HepG2 (cell line): Measurements from ENCODE around the gene TRAK1. TPM values are rescaled to one million over a fixed set of nuclear protein-coding genes. Genes with fewer than 3 reads are reported as not detected.

Experiments used
- ATAC-seq: fragments of 200-7000 bp; cut with Tn5 transposase; 3 replicates; pipeline ENCODE4 v1.9.1; 2020; ENCODE audit warnings: mild to moderate bottlenecking, moderate library complexity
- BruUV-seq: library from RNA; stranded (reverse); fragments of 400-500 nt; replicated peaks from 2 replicates; lab custom pipeline; 2021; lab: Mats Ljungman, UMichigan
- CTCF ChIA-PET: fragments of 300-600 bp; formaldehyde crosslinking; extraction: SDS; loops from one replicate; lab custom pipeline; 2021; ENCODE audit warnings: low total read pairs, inconsistent platforms, low intra/inter-chr PET ratio; lab: Yijun Ruan, JAX
- POLR2A ChIA-PET: fragments of 350-600 bp; sonication (Branson Sonifier 250); formaldehyde crosslinking; loops from one replicate; lab custom pipeline; 2020; ENCODE audit warnings: antibody characterized with exemption, inconsistent platforms; lab: Yijun Ruan, JAX
- DNase-seq: peaks from one replicate; pipeline ENCODE4 v3.0.0-alpha.2; 2015; ENCODE audit warnings: low spot score
- FAIRE-seq: peaks from 3 replicates; lab custom pipeline; 2011; peaks lifted over from hg19 to GRCh38; lab: Jason Lieb, UNC
- H2AFZ ChIP-seq: one replicate; pipeline ENCODE4 v1.6.1; 2011; ENCODE audit warnings: low read length, inconsistent platforms
- H3K27ac ChIP-seq: fragments of 300-600 bp; 3 replicates; pipeline ENCODE4 v1.8.0; 2011; ENCODE audit warnings: mixed run types, mild to moderate bottlenecking, mixed read lengths, low read length, inconsistent platforms; ENCODE audit not compliant: insufficient read depth; ENCODE audit errors: extremely low read length
- H3K27me3 ChIP-seq, 2 experiments: fragments of 200-600 bp in 1 of 2; 2 replicates in 1 of 2; 3 replicates in 1 of 2; pipeline versions ENCODE4 v1.6.0 to v1.8.0; 2011; ENCODE audit warnings: low read length in 2 of 2, mild to moderate bottlenecking in 2 of 2, moderate library complexity in 2 of 2, inconsistent platforms in 1 of 2; ENCODE audit not compliant: insufficient read depth in 2 of 2, control insufficient read depth in 1 of 2
- H3K36me3 ChIP-seq, 2 experiments: fragments of 200-600 bp in 1 of 2; replicated peaks in 1 of 2; 2 replicates in 1 of 2; 3 replicates in 1 of 2; pipeline versions ENCODE4 v1.5.1 to v1.8.0; 2011; ENCODE audit warnings: low read length in 2 of 2, inconsistent platforms in 1 of 2; ENCODE audit not compliant: insufficient read depth in 2 of 2, control insufficient read depth in 1 of 2
- H3K4me1 ChIP-seq: 2 replicates; pipeline ENCODE4 v1.5.1; 2012; ENCODE audit warnings: low read length, inconsistent platforms; ENCODE audit not compliant: insufficient read depth
- H3K4me2 ChIP-seq: 2 replicates; pipeline ENCODE4 v1.6.0; 2011; ENCODE audit warnings: low read depth, low read length, inconsistent platforms
- H3K4me3 ChIP-seq, 3 experiments: fragments of 200-600 bp in 1 of 3; sonication (generic), shearing (Covaris generic) in 1 of 3; replicated peaks in 1 of 3; 2 replicates each; pipeline ENCODE4 v1.5.1; 2011 to 2016; ENCODE audit warnings: low read length in 3 of 3, inconsistent platforms in 2 of 3, low read depth in 2 of 3, mild to moderate bottlenecking in 2 of 3, control low read depth in 1 of 3, mixed read lengths in 1 of 3; ENCODE audit not compliant: insufficient read depth in 1 of 3
- H3K79me2 ChIP-seq: one replicate; pipeline ENCODE4 v1.6.1; 2011; ENCODE audit warnings: low read length, inconsistent platforms; ENCODE audit not compliant: insufficient read depth
- H3K9ac ChIP-seq: 2 replicates; pipeline ENCODE4 v1.6.0; 2011; ENCODE audit warnings: mild to moderate bottlenecking, low read depth, low read length, inconsistent platforms; ENCODE audit not compliant: insufficient read depth
- H3K9me3 ChIP-seq: 2 replicates; pipeline ENCODE4 v1.5.1; 2012; ENCODE audit warnings: mild to moderate bottlenecking, low read length
- H4K20me1 ChIP-seq: 2 replicates; pipeline ENCODE4 v1.6.0; 2011; ENCODE audit warnings: inconsistent platforms, mild to moderate bottlenecking, low read length, moderate library complexity; ENCODE audit not compliant: insufficient read depth
- ELF3 ChIP-seq: IDR thresholded peaks from 2 replicates; pipeline ENCODE4 v1.6.1; 2016; ENCODE audit warnings: missing genetic modification reagents, missing compliant biosample characterization
- HNF4A ChIP-seq: sonication (generic); formaldehyde crosslinking; IDR thresholded peaks from 2 replicates; pipeline ENCODE4 v1.4.0; 2020; ENCODE audit warnings: missing genetic modification reagents
- MIER3 ChIP-seq: IDR thresholded peaks from 2 replicates; pipeline ENCODE4 v1.6.1; 2016; ENCODE audit warnings: missing compliant biosample characterization, borderline replicate concordance
- NR2F2 ChIP-seq: IDR thresholded peaks from 2 replicates; pipeline ENCODE4 v1.6.1; 2012; ENCODE audit warnings: low read depth, inconsistent platforms, borderline replicate concordance
- RXRB ChIP-seq: IDR thresholded peaks from 2 replicates; pipeline ENCODE4 v1.6.1; 2016; ENCODE audit warnings: borderline replicate concordance, missing genetic modification reagents, missing compliant biosample characterization
- SRF ChIP-seq: IDR thresholded peaks from 2 replicates; pipeline ENCODE4 v1.6.1; 2011; ENCODE audit warnings: mild to moderate bottlenecking, low read depth, low read length, moderate library complexity
- TRIM24 ChIP-seq: sonication (generic); formaldehyde crosslinking; IDR thresholded peaks from 2 replicates; pipeline ENCODE4 v1.8.0; 2022; ENCODE audit warnings: mild to moderate bottlenecking, missing genetic modification reagents
- XBP1 ChIP-seq: sonication (generic); formaldehyde crosslinking; IDR thresholded peaks from 2 replicates; pipeline ENCODE4 v1.5.0; 2020; ENCODE audit warnings: missing genetic modification reagents
- ZNF160 ChIP-seq: sonication (generic); formaldehyde crosslinking; IDR thresholded peaks from 2 replicates; pipeline ENCODE4 v1.8.0; 2022; ENCODE audit warnings: mild to moderate bottlenecking, inconsistent platforms, missing genetic modification reagents
- ZNF251 ChIP-seq: sonication (generic); formaldehyde crosslinking; IDR thresholded peaks from 2 replicates; pipeline ENCODE4 v1.9.0; 2021; ENCODE audit warnings: mild to moderate bottlenecking, missing genetic modification reagents
- ZNF777 ChIP-seq: sonication (generic); formaldehyde crosslinking; IDR thresholded peaks from 2 replicates; pipeline ENCODE4 v1.4.0; 2020; ENCODE audit warnings: missing genetic modification reagents
- WGBS: methylation state at CpG from one replicate; pipeline ENCODE4 v1.1.6; 2017; ENCODE audit warnings: low lambda C conversion rate; 5-methylcytosine and 5-hydroxymethylcytosine counted together
- in situ Hi-C: cut with HindIII; loops from 2 replicates; pipeline ENCODE4 v1.10.0; 2017; ENCODE audit warnings: low pct_unique_long_range_greater_than_20kb; ENCODE audit not compliant: extremely low pct_ligation_motif_present
- intact Hi-C: fragments of 100-400 bp; cut with micrococcal nuclease; formaldehyde crosslinking; loops from one replicate; pipeline ENCODE4 v1.10.0; 2022; ENCODE audit not compliant: unreplicated experiment
- polyA plus RNA-seq, 8 experiments: library from polyadenylated mRNA; depleted of rRNA in 3 of 8; stranded (reverse) in 7 of 8; unstranded in 1 of 8; fragments of >200 nt; fragmentation: Illumina TruSeq in 4 of 8; extraction: Trizol in 4 of 8; gene quantifications; 2 replicates each; pipeline versions ENCODE4 v1.2.1 to v1.2.3, GENCODE V29; 2011 to 2016; ENCODE audit warnings: low read depth in 4 of 8, missing spikeins in 1 of 8, mixed read lengths in 1 of 8; ENCODE audit not compliant: insufficient read depth in 1 of 8
- total RNA-seq, 5 experiments: library from RNA; depleted of rRNA; stranded (reverse); fragments of >200 nt; fragmentation: Illumina TruSeq; extraction: Trizol; gene quantifications; 2 replicates each; pipeline ENCODE4 v1.2.3, GENCODE V29; 2016; ENCODE audit warnings: low read depth in 1 of 5
- TF ChIP-seq, protein P1 (sequence below): sonication (generic); formaldehyde crosslinking; IDR thresholded peaks from 2 replicates; pipeline ENCODE4 v1.4.0; 2020; ENCODE audit warnings: missing genetic modification reagents, borderline replicate concordance
- TF ChIP-seq, protein P2 (sequence below): IDR thresholded peaks from 2 replicates; pipeline ENCODE4 v1.6.1; 2016; ENCODE audit warnings: low read depth, missing genetic modification reagents, missing compliant biosample characterization
- TF ChIP-seq, protein P3 (sequence below): IDR thresholded peaks from 2 replicates; pipeline ENCODE4 v1.6.1; 2016; ENCODE audit warnings: control low read depth

TRAK1 gene
- total and polyA plus RNA-seq, 2 of the 13 experiments (the other 11 are each of a cell fraction or from before 2014, with no cell fraction given), result 20.5 to 46.6 TPM

DNA sequence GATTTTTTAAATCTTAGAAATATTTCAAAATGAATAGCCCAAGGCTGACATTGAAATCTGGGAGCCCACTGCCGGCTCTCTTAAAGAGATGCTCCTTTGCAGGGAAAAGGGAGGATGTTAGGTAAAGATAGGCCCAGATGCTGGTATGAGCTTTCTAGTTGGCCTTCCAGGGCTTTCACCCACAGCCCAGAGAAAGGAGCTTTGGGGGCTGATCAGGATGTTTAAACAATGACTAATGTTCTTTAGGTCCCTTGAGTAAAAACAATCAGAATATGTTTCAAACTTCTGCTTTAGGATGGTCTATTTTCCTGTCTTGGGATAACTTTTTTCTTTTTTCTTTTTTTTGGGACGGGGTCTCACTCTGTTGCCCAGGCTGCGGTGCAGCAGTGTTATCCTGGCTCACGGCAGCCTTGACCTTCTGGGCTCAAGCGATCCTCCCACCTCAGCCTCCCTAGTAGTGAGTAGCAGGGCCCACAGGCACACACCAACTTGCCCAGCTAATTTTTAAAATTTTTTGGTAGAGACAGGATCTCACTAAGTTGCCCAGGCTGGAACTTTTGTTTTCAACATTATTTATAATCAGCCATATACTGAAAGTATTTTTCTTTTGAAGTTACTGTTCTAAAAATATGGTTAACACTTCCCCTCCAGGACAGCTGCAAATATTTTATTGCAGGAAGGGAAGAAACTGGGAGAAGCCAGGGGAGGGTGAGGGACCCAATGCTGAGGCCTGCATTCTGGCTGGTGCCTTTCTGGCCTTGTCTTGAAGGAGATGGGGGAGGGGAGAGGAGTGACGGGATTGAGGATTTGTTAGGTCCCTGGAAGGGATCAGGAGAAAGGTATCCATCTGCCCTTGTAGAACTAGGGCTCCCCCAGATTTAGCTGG is 70.1 kb downstream of the TRAK1 start:
- H3K4me1 ChIP-seq, result peaks cover 69% of the 10 kb centered on the region
- H2AFZ ChIP-seq, result no peak overlapping the region
- ChIA-PET CTCF (interaction anchor here (1.1 kb wide), 1 partner anchor 42 kb away, joined by 3 read pairs; no protein-coding TSS in a partner anchor), POLR2A (interaction anchor here (1.1 to 3.4 kb wide), 7 partner anchors 15 to 42 kb away, joined by 4 to 80 read pairs (median 10); no protein-coding TSS in a partner anchor)
- H3K27ac ChIP-seq, result peak overlapping the region; percentile 11
- in situ Hi-C loops (loop anchor here (5.0 kb wide), 1 partner anchor 39 kb away; no protein-coding TSS in a partner anchor), intact Hi-C loops (loop anchor here (2.0 to 5.0 kb wide), 2 partner anchors 18 to 44 kb away; no protein-coding TSS in a partner anchor)
- ATAC-seq (no peak), FAIRE-seq (no peak), DNase-seq (peak; percentile 25)
- H3K36me3 ChIP-seq, result no peaks in the 10 kb centered on the region; a peak in 2 of 5 replicates
- H3K4me3 ChIP-seq, result peak overlapping the region; percentile 57 to 81 (median 65)
- BruUV-seq, result no TSS peak
- H3K27me3 ChIP-seq, result no peaks in the 10 kb centered on the region; a peak in 1 of 5 replicates
- no peaks in the 10 kb centered on the region for H3K9me3 ChIP-seq
- H4K20me1 ChIP-seq, result peaks cover 11% of the 10 kb centered on the region; the same call in 1 of the 2 replicates
- H3K4me2 ChIP-seq, result peak overlapping the region; percentile 92
- 50% methylated on average over 6 of the region's 6 CpGs for WGBS
- peak overlapping the region; percentile 70; the same call in 1 of the 2 replicates for H3K9ac ChIP-seq
- peaks cover 59% of the 10 kb centered on the region for H3K79me2 ChIP-seq
- TF ChIP-seq, protein P1, sequence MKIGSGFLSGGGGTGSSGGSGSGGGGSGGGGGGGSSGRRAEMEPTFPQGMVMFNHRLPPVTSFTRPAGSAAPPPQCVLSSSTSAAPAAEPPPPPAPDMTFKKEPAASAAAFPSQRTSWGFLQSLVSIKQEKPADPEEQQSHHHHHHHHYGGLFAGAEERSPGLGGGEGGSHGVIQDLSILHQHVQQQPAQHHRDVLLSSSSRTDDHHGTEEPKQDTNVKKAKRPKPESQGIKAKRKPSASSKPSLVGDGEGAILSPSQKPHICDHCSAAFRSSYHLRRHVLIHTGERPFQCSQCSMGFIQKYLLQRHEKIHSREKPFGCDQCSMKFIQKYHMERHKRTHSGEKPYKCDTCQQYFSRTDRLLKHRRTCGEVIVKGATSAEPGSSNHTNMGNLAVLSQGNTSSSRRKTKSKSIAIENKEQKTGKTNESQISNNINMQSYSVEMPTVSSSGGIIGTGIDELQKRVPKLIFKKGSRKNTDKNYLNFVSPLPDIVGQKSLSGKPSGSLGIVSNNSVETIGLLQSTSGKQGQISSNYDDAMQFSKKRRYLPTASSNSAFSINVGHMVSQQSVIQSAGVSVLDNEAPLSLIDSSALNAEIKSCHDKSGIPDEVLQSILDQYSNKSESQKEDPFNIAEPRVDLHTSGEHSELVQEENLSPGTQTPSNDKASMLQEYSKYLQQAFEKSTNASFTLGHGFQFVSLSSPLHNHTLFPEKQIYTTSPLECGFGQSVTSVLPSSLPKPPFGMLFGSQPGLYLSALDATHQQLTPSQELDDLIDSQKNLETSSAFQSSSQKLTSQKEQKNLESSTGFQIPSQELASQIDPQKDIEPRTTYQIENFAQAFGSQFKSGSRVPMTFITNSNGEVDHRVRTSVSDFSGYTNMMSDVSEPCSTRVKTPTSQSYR (CRISPR knock-in tag), result no peak
- no peak for TF ChIP-seq ZNF777
- TF ChIP-seq, protein P2, sequence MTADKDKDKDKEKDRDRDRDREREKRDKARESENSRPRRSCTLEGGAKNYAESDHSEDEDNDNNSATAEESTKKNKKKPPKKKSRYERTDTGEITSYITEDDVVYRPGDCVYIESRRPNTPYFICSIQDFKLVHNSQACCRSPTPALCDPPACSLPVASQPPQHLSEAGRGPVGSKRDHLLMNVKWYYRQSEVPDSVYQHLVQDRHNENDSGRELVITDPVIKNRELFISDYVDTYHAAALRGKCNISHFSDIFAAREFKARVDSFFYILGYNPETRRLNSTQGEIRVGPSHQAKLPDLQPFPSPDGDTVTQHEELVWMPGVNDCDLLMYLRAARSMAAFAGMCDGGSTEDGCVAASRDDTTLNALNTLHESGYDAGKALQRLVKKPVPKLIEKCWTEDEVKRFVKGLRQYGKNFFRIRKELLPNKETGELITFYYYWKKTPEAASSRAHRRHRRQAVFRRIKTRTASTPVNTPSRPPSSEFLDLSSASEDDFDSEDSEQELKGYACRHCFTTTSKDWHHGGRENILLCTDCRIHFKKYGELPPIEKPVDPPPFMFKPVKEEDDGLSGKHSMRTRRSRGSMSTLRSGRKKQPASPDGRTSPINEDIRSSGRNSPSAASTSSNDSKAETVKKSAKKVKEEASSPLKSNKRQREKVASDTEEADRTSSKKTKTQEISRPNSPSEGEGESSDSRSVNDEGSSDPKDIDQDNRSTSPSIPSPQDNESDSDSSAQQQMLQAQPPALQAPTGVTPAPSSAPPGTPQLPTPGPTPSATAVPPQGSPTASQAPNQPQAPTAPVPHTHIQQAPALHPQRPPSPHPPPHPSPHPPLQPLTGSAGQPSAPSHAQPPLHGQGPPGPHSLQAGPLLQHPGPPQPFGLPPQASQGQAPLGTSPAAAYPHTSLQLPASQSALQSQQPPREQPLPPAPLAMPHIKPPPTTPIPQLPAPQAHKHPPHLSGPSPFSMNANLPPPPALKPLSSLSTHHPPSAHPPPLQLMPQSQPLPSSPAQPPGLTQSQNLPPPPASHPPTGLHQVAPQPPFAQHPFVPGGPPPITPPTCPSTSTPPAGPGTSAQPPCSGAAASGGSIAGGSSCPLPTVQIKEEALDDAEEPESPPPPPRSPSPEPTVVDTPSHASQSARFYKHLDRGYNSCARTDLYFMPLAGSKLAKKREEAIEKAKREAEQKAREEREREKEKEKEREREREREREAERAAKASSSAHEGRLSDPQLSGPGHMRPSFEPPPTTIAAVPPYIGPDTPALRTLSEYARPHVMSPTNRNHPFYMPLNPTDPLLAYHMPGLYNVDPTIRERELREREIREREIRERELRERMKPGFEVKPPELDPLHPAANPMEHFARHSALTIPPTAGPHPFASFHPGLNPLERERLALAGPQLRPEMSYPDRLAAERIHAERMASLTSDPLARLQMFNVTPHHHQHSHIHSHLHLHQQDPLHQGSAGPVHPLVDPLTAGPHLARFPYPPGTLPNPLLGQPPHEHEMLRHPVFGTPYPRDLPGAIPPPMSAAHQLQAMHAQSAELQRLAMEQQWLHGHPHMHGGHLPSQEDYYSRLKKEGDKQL (CRISPR knock-in tag), result no peak
- no peak for TF ChIP-seq ZNF251
- no peak for TF ChIP-seq RXRB (CRISPR knock-in tag)
- TF ChIP-seq, protein P3, sequence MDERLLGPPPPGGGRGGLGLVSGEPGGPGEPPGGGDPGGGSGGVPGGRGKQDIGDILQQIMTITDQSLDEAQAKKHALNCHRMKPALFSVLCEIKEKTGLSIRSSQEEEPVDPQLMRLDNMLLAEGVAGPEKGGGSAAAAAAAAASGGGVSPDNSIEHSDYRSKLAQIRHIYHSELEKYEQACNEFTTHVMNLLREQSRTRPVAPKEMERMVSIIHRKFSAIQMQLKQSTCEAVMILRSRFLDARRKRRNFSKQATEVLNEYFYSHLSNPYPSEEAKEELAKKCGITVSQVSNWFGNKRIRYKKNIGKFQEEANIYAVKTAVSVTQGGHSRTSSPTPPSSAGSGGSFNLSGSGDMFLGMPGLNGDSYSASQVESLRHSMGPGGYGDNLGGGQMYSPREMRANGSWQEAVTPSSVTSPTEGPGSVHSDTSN (CRISPR knock-in tag), result no peak
- TF ChIP-seq NR2F2, result no peak
- no peak for TF ChIP-seq XBP1 (CRISPR knock-in tag)
- TF ChIP-seq MIER3 (CRISPR knock-in tag), result no peak
- TF ChIP-seq SRF, result no peak
- TF ChIP-seq TRIM24 (CRISPR knock-in tag), result no peak
- TF ChIP-seq ZNF160 (CRISPR knock-in tag), result no peak
- no peak for TF ChIP-seq HNF4A (CRISPR knock-in tag)
- TF ChIP-seq ELF3 (CRISPR knock-in tag), result no peak
